Neural cell (in vitro differentiated cells): ENCODE measurements around the gene GSDME.

Experiments used
- CTCF ChIP-seq: fragments of 450-650 bp; IDR thresholded peaks from 2 replicates; pipeline ENCODE4 v1.5.1; 2014; ENCODE audit warnings: antibody characterized with exemption, mild to moderate bottlenecking, moderate library complexity; ENCODE audit not compliant: poor library complexity, severe bottlenecking
- EP300 ChIP-seq: fragments of 450-650 bp; conservative IDR thresholded peaks from 2 replicates; pipeline ENCODE4 v1.6.1; 2014; ENCODE audit warnings: antibody characterized with exemption, mild to moderate bottlenecking, moderate library complexity; ENCODE audit not compliant: poor library complexity, severe bottlenecking
- POLR2AphosphoS5 ChIP-seq: IDR thresholded peaks from 2 replicates; pipeline ENCODE4 v1.6.1; 2012
- TAF1 ChIP-seq: IDR thresholded peaks from 2 replicates; pipeline ENCODE4 v1.6.1; 2012; ENCODE audit warnings: low read depth

- no peak for TF ChIP-seq EP300
- TF ChIP-seq CTCF: no peak
- no peak for TF ChIP-seq POLR2AphosphoS5
- TF ChIP-seq TAF1: no peak
Observed at GRCh38 chr7:24742506-24743162, 14.6 kb downstream of the GSDME start.
